Measurements from ENCODE around the gene OPRD1.
A peak's percentile ranks its signal among the peaks of the same experiment; 100 is the strongest.
"Not testable (repeated sequence)": the region's sequence is repeated elsewhere in the genome, so short reads cannot be mapped to it uniquely, and the experiment has no call there.

OPRD1 gene

DNA sequence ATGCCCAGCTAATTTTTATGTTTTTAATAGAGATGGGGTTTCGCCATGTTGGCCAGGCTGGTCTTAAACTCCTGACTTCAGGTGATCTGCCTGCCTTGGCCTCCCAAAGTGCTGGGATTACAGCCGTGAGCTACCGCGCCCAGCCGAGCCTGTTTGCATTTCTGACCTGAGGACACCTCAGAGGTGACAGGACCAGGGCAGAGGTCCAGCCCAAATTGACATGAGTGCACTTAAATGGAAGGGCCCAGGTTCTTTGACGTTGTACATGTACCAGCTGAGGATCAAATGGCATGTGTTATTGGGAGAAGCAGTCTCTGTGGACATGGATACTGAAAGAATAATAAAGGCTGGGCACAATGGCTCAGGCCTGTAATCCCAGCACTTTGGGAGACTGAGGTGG, 35.2 kb downstream of the OPRD1 start:
- DNase-seq (ENCODE audit: low spot score) = not testable (repeated sequence)

DNA sequence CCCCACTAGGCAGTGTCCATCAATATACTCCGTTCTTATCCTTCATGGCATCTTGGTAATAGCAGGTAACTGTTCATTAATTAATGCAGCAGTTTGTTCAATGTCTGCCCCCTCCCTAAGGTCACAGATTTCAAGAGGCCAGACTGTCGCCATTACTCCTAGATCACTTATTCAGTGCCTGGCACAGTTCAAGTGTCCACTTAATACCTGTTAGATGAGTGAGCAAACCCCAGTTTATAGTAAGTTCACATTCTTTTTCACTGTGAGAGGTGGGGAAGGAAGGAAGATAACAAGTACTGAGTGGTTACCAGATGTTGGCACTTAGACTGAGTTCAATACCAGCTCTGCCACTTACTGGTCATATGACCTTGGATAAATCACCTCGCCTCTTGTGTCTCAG, 36.4 kb downstream of the OPRD1 start:
- no peak for DNase-seq (ENCODE audit: low spot score)

DNA sequence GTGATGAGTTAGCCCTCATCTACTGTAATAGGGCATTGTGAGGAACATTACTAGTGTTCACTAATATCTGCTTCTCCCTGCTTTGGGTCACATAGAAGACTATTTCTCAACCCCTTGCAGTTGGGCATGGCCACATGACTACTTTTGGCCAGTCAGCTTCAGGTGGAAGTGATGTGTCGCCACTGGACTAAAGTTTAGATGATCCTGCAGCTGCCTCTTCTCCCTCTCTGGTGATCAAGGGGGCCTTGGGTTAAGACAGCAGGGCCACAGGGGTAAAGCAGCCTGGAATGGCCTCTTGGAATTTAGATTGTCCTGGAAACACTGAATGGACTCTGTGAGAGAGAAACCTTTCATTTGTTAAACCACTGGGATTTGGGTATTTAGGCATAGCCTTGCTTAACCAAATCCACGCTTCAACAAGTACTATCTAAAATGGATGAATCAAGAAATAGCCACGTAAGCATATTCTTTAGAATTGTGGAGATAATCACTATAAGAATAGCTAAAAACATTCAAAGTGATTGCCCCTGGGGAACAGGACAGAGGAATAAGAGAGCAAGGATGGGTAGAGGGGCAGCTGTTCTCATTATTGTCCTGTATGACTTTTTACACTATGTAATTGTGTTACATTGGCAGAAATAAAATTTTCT, 41.2 kb downstream of the OPRD1 start:
- no peak for DNase-seq (ENCODE audit: low spot score)

DNA sequence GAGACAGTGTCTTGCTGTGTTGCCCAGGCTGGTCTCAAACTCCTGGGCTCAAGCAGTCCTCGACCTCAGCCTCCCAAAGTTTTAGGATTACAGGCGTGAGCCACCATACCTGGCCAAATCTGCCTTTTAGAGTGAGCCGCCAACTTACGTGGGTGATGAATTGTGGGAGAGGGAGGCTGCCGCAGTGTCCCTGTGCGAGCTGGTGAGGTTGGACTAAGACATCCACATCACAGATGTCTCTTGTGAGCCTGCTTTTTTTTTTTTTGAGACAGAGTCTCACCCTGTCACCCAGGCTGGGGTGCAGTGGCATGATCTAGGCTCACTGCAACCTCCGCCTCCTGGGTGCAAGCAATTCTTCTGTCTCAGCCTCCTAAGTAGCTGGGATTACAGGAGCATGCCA, 42.4 kb downstream of the OPRD1 start:
- not testable (repeated sequence) for DNase-seq (ENCODE audit: low spot score)

DNA sequence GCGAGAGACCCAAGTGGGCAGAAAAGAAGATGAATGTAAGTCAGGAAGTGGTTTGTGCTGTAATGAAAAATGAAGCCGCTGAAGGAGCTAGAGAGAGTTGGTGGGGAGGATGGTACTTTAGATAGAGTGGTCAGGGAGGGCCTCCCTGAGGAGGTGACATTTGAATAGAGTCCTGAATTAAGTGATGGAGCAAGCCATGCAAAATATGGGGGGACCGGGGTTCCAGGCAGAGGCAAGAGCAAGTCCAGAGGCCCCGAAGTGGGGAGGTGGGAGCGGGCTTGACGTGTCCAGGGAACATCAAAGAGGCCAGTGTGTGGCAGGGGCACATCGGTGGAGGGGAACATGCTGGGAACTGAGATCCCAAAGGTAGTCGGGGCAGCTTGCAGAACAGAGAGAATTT, 43.1 kb downstream of the OPRD1 start:
- no peak for DNase-seq (ENCODE audit: low spot score)

DNA sequence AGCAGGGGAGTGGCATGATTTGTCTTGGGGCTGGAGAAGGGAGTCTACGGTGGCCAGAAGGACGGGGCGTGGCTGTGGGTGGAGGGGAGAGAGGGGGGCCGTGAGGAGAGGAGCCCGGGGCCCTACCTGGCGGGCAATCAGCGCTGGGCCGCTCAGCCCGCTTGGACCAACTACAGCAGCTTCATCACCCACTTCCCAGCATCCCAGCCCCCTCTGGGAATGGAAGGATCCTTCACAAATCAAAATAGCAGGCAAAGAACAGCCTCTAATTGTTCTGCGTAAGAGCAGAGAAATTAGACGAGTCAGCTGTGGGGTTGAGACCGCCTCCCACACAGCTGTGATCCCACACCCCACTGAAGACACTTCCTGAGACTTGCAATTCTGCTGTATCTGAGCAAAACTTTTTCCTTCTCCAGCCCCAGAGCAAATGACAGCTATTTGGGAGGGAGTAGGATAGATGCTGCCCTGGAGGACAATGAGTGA, 43.5 kb downstream of the OPRD1 start:
- DNase-seq (ENCODE audit: low spot score) = no peak

DNA sequence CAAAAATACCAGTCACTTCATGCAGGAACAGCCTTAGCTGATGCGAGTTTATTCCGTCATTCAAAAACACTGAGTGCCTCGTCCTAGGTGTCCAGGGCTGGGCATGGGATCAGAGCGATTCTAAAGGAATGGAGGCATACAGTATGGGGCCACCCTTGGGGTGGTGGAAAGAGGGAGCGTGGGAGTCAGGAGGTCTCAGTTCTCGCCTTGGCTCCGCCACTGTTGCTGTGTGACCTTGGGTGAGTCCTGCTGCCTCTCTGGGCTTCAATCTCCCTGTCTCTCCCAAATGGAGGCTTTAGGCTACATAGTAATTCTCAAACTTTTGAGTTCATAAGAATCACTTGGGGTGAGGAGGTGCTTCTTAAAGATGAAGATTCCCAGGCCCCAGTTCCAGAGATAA, 44.0 kb downstream of the OPRD1 start:
- DNase-seq (ENCODE audit: low spot score) = no peak

DNA sequence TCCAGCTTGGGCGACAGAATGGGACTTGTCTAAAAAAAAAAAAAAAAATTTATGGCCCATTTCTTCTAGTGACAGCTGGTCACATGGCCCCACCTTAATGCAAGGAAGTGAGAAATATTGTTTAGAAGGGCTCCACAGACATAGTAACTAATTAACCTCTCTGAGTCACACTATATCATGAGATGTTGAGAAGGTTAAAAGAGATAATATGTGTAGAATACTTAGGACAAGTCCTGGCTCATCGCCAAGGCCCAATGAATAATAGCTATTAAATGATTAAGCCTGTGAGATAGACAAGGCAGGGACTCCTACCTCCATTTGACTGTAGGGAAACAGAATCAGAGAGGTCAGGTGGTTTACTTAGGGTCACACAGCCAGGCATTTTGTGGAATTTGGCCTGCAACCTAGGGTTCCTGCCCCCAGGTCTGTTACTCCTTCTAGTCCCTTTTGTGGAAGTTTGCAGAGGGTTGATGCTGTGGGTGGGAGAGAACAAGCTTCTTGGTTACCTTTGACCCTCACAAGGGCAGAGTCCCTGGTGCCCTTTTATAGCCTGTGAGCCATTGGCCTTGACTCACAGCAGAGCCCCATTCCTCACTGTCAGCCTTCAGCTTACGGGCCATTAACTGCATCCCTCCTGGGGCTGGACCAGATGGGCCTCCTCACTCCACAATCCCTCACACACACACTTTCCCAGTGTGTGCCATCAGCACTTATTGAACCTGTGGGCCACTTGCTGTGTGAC, 48.5 kb downstream of the OPRD1 start:
- DNase-seq (ENCODE audit: low spot score) = peak; percentile 28

DNA sequence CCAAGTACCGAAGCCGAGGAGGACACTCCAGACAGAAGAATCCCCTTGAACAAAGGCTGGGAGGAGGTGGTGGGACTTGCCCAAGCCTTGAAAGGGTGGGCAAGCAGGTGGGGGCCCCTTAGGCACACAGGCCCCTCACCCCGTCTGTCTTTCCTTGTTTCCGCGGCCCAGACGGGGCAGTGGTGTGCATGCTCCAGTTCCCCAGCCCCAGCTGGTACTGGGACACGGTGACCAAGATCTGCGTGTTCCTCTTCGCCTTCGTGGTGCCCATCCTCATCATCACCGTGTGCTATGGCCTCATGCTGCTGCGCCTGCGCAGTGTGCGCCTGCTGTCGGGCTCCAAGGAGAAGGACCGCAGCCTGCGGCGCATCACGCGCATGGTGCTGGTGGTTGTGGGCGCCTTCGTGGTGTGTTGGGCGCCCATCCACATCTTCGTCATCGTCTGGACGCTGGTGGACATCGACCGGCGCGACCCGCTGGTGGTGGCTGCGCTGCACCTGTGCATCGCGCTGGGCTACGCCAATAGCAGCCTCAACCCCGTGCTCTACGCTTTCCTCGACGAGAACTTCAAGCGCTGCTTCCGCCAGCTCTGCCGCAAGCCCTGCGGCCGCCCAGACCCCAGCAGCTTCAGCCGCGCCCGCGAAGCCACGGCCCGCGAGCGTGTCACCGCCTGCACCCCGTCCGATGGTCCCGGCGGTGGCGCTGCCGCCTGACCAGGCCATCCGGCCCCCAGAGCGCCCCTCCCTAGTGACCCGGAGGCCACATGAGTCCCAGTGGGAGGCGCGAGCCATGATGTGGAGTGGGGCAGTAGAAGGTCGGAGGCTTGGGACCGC, 50.8 kb downstream of the OPRD1 start:
- DNase-seq (ENCODE audit: low spot score) = no peak

DNA sequence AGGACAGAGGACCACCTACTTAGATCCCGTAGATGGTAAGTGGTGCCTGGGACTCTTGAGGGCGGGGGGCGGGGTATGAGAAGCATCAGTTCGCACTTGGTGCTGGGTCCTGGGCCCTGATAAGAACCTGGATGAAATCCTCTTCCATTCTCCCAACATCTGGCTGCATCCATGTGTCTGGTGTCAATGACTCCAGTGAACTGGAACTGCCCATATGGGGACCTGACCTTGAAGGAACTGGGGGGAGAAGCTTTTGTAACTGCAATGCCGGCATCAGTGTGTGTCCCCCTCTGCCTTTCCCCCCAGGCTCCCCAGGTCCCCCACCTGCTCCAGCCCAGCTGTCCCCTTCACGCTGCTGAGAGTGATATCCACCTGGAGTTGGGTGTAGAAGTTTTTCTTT, 52.7 kb downstream of the OPRD1 start:
- peak; percentile 7 for DNase-seq (ENCODE audit: low spot score)

DNA sequence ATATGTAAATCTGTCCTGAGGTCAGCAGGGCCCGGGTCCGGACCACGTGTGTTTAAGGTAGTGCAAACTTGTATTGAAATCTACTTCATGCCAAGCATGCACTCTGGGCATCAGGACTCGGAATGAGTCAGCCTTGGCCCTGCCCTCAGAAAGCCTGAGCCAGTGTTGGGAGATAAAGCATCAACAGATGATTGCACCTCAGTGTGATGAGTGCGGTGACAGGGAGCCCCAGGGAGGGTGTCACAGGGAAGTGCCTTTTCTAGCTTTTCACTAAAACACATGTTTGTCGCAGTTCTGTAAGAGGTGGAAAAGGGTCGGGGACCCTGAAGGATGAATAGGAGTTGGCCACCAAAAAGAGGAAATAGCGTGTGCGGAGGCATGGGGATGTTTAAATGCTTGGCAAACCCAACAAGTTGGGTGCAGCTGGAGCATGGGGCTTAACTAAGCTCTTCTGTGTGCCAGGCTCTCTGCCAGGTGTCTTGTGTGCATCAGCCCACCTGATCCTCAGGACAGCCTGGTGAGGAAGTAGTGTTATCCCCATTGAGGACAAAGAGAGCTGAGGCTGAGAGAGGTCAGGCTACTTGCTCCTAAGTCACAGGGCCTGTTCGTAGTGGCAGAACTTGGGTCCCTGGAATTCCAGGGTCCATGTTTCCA, 54.2 kb downstream of the OPRD1 start:
- peak; percentile 4 for DNase-seq (ENCODE audit: low spot score)

DNA sequence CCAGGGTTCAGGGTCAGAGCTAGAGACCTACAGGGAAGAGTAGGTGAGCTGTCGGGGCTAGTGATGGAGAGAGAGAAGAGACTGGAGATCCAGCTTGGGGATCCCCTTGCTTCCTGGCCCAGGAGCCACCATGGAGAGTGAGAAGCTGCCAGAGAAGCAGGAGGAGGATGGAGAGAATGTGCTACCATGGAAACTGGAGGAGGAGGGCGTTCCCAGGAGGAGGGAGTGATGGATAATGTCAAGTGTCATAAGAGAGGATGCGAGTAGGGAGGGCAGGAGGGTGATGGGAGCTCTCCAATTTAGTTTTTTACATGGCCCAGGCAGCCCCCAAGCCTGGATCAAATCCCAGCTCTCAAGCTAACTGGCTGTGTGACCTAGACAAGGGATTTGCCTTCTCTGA, 55.9 kb downstream of the OPRD1 start:
- peak; percentile 3 for DNase-seq (ENCODE audit: low spot score)

DNA sequence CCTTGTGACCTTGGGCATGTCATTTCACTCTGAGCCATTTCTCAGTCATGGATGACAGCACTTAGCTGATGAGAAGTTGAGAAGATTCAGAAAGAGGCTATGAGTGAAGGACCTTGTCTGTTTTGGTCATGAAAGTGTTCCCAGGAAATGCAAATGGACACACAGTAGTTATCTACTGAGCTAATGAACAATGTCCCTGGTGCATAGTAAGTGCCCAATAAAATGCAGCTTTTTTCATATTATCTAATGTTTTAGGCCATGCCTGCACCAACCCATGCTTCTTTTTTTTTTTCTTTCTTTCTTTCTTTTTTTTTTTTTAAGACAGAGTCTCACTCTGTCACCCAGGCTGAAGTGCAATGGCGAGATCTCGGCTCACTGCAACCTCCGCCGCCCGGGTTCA, 58.0 kb downstream of the OPRD1 start:
- DNase-seq (ENCODE audit: low spot score) = no peak

DNA sequence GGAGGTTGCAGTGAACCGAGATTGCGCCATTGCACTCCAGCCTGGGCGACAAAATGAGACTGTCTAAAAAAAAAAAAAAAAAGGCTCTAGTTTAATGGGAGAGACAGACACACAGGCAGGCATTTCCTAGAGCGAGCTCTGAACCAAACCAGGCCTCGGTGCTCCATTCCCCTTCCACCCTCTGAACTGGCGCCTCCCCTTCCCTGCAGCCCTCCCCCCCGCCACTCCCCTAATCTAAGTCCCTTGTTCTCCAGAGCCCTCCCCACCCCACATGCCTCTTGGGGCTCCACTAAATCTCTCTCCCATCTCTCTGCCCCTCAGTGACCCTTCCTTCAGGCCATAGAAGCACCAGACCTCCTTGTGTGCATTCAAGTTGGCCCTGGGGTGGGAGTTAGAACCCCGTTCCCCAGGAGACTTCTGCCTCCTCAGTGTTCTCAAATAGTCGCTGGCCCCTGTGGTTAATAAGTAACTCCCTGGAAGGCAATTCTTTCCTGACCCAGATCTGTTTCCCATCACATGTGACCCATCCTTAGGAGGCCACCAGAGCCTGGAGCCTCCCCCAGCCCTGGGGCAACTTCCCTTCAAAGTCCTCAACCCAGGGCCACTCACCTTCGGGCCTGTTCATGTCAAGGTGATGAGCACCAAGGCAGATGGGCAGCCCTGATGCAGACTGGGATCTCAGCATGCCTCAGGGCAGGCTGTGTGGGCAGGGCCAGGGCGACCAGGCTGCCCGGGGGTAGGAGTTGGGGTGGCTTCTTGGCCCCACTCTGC, 59.8 kb downstream of the OPRD1 start:
- peak; percentile 57 for DNase-seq (ENCODE audit: low spot score)

DNA sequence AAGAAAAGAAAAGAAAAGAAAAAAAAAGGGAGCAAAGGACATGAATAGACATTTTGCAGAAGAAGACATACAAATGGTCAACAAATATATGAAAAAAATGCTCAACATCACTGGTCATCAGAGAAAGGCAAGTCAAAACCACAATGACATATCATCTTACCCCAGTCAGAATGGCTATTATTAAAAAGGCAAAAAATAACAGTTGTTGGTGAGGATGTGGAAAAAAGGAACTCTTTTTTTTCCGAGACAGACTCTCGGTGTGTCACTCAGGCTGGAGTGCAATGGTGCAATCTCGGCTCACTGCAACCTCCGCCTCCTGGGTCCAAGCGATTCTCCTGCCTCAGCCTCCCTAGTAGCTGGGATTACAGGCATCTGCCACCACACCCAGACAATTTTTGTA, 63.2 kb downstream of the OPRD1 start:
- DNase-seq (ENCODE audit: low spot score) = not testable (repeated sequence)

DNA sequence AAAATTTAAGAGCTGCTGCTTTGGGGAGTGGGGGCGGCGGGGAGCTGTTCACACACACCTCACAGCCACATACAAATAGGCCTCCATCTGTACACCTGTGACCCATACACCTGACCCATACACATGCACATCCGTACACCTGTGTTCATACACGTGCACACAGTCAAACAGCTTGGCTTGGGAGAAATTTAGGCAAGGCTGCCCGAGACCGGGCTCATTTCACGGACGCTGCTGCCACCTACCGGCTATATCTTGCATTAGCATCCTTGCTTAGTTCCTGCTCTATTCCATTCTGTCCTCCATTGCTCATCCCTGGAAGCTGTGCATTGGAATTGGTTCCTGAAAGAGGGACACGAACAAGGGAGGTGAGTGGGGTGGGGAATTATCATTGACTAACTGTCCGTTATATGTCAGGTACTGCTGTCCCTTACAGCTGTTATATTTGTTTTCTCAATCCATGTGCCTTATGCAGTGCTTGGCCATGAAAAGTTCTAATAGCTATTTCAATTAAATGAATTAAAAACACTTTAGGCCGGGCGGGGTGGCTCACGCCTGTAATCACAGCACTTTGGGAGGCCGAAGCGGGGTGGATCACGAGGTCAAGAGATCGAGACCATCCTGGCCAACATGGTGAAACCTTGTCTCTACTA, 65.3 kb downstream of the OPRD1 start:
- peak; percentile 51 for DNase-seq (ENCODE audit: low spot score)

DNA sequence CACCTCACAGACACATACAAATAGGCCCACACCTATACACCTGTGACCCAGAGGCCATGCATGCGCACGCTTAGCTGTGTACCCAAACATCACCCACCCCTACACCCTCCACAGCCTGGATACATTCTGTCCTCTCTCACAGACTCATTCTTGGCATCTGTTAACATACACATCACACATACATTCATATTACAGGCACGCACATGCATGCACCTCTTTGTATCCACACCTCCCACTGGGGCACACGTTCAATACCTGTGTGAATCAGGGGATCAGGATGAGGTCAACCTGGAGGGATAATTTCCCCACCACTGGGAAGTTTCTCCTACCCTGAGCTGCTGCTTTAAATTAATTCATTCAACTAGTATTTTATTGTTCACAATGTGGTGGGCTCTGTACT, 66.8 kb downstream of the OPRD1 start:
- no peak for DNase-seq (ENCODE audit: low spot score)

DNA sequence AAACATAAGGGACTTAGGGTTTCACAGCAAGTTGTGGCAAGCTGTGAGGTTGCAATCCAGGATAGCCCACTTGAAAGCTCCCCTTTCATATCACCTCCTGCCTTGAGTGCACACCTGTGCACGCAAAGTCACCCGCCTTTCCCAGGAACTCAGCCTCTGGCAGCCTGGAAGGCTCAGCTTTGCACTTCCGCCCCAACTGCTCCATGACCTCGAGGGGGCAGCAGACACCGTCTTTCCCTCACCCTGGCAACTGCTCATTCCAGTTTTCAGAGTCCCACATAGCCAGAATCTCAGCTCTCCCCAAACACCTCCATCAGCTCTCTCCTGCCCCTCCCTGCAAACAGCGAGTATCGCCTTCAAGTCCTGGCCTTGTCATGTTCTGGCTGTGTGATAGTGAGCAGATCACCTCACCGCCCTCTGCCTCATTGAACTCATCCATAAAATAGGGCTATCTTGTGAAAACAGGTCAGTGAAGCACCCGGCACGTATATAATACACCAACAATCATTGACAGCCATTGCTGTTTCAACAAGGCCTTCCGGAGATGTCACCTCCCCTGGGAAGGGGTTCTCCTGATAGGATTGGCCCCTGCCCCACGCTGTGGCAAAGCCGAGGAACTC, 70.1 kb downstream of the OPRD1 start:
- DNase-seq (ENCODE audit: low spot score) = peak; percentile 71

DNA sequence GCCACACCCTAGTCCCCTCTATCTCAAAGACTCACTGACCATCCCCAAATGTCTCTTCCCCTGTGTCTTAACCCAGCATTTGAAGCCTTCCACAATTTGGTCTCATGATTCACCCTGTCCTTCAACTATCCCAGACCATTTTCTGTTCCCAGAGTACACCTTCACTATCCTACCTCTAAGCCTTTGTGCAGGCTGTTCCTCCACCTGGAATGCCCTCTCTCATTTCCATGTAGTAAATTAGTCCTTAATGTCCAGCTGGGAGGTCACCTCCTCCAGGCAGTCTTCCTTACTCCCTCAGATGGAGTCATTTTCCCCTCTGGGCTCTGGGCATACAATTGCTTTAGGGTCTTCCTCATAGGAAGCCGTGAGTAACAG, 71.3 kb downstream of the OPRD1 start:
- no peak for DNase-seq (ENCODE audit: low spot score)

DNA sequence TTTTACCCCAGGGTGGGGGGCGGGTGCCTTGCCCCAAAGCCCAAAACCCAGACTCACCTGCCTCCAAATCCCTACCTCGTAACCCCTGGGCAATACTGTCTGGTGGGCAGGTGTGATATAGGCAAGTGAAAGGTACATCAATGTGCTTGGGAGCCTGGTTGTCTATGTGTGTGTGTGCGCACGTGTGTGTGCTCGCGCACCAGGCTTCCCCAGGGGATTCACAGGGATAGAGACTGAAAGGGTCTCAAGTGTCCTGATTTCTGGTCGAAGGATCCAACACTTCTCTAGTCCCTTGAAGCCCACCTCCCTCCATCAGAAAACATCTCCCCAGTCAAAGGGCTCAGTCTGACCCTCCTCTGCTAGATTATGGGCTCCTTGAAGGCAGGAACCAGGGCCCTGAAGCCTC, 73.5 kb downstream of the OPRD1 start:
- DNase-seq (ENCODE audit: low spot score) = no peak

Measured in HuH-7.5 (cell line).